ENCODE results near the gene GPATCH2L. TPM values are rescaled to one million over a fixed set of nuclear protein-coding genes. Genes with fewer than 3 reads are reported as not detected.

The GPATCH2L gene
- total RNA-seq, 1 donor: 59.2 TPM

DNA sequence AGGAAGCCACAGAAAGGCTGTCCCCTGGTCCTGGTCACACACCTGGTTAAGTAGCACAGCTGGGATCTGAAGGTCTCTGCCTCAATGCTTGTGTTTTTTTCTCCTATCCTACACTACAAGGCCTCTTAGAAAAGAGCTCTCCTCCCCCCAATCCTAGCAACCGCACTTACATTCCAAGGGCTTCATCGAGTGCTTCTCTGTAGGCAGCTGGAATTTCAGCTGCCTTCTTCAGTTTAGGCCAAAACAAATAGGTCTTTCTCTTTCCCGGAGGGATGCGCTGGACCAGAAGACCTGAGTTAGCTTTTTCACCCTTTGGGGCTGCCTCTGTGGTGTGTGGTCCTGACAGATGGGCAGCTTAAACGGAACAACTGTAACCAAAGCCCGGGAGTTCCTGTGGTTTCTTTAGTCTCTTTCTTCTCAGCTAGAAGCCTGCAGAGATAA is 109.7 kb downstream of the GPATCH2L start:
- TF ChIP-seq, protein P1, sequence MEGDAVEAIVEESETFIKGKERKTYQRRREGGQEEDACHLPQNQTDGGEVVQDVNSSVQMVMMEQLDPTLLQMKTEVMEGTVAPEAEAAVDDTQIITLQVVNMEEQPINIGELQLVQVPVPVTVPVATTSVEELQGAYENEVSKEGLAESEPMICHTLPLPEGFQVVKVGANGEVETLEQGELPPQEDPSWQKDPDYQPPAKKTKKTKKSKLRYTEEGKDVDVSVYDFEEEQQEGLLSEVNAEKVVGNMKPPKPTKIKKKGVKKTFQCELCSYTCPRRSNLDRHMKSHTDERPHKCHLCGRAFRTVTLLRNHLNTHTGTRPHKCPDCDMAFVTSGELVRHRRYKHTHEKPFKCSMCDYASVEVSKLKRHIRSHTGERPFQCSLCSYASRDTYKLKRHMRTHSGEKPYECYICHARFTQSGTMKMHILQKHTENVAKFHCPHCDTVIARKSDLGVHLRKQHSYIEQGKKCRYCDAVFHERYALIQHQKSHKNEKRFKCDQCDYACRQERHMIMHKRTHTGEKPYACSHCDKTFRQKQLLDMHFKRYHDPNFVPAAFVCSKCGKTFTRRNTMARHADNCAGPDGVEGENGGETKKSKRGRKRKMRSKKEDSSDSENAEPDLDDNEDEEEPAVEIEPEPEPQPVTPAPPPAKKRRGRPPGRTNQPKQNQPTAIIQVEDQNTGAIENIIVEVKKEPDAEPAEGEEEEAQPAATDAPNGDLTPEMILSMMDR (IDR thresholded peaks at IDR 0.05; ENCODE audit: insufficient read depth, low read depth, low read length): no peak
- no peak overlapping the region for H3K4me3 ChIP-seq (ENCODE audit: low read depth, low read length)
- peak; percentile 3 for DNase-seq (ENCODE audit: low read depth)

DNA sequence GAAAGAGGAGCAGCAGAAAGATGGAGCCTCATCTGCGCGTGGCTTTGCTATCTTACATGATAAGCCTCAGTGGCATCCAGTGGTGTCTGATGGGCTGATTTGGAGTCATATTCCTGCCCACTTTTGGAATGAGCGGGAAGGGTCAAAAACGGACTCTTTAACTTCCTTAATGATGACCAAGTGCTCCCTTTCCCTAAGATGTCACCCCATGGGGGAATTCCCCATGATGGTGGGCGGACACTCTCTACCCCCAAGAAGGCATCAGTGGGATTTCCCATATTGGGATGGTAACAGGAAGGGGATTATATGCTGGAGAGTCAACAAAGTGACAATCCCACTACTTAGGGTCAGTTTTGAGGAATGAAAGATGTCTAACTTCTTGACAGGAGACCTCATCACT is 110.9 kb downstream of the GPATCH2L start:
- no peak overlapping the region for H3K4me3 ChIP-seq (ENCODE audit: low read depth, low read length)
- TF ChIP-seq, protein P1 (IDR thresholded peaks at IDR 0.05; ENCODE audit: insufficient read depth, low read depth, low read length): no peak
- no peak for DNase-seq (ENCODE audit: low read depth)

Other genes with a start within 250 kb of the GPATCH2L start
- 7.7 and 14.2 TPM in 2 replicates for gene TGFB3, start 169.9 kb upstream of the GPATCH2L start, total RNA-seq
- 37.4 and 51.0 TPM in 2 replicates for gene IFT43, start 166.2 kb upstream of the GPATCH2L start, total RNA-seq
- gene ESRRB, start 224.2 kb downstream of the GPATCH2L start, total RNA-seq: not detected in 2 replicates